ENCODE results near the gene ANKRD23. TPM values are rescaled to one million over a fixed set of nuclear protein-coding genes. Genes with fewer than 3 reads are reported as not detected.

ANKRD23 gene
- total RNA-seq, 6 experiments from 2014 or later: 0.71 to 1.8 (median 1.3) TPM

GRCh38 chr2:96819128-96819875 lies 24.5 kb downstream of the ANKRD23 start:
- Mint-ChIP-seq H3K4me1 (ENCODE audit: low read depth) (peaks cover 33% of the 10 kb centered on the region), H3K4me3 (no peak overlapping the region), H3K27me3 (ENCODE audit: insufficient read depth) (no peaks in the 10 kb centered on the region; the same call in 1 of the 2 replicates), H3K36me3 (ENCODE audit: low read depth) (peaks cover 4% of the 10 kb centered on the region), H3K9me3 (no peaks in the 10 kb centered on the region), H3K27ac (no peak overlapping the region)
- DNase-seq: no peak
- TF ChIP-seq CTCF (IDR thresholded peaks at IDR 0.05): no peak

GRCh38 chr2:96817882-96818281 lies 25.9 kb downstream of the ANKRD23 start:
- Mint-ChIP-seq H3K27ac (no peak overlapping the region), H3K9me3 (no peaks in the 10 kb centered on the region), H3K27me3 (ENCODE audit: insufficient read depth) (no peaks in the 10 kb centered on the region), H3K36me3 (ENCODE audit: low read depth) (peaks cover 4% of the 10 kb centered on the region), H3K4me3 (peak overlapping the region; percentile 80), H3K4me1 (ENCODE audit: low read depth) (peaks cover 24% of the 10 kb centered on the region)
- TF ChIP-seq CTCF (IDR thresholded peaks at IDR 0.05): no peak
- DNase-seq: no peak

- H3K4me1 Mint-ChIP-seq (ENCODE audit: low read depth): peaks cover 24% of the 10 kb centered on the region
- H3K9me3 Mint-ChIP-seq: no peaks in the 10 kb centered on the region
- H3K27me3 Mint-ChIP-seq (ENCODE audit: insufficient read depth): no peaks in the 10 kb centered on the region
- H3K4me3 Mint-ChIP-seq: peak overlapping the region; percentile 80
- peaks cover 4% of the 10 kb centered on the region for H3K36me3 Mint-ChIP-seq (ENCODE audit: low read depth)
- no peak for TF ChIP-seq CTCF (IDR thresholded peaks at IDR 0.05)
- DNase-seq: no peak
- H3K27ac Mint-ChIP-seq: no peak overlapping the region
These were observed 26.8 kb downstream of the ANKRD23 start for GRCh38 chr2:96816836-96817702.

- Mint-ChIP-seq H3K27me3 (ENCODE audit: insufficient read depth) (no peaks in the 10 kb centered on the region), H3K9me3 (no peaks in the 10 kb centered on the region), H3K4me1 (ENCODE audit: low read depth) (peaks cover 24% of the 10 kb centered on the region), H3K4me3 (peak within 1 kb of the TSS; percentile 93), H3K36me3 (ENCODE audit: low read depth) (peaks cover 4% of the 10 kb centered on the region), H3K27ac (peak within 1 kb of the TSS; percentile 44; the same call in 1 of the 2 replicates)
- DNase-seq: peak; percentile 90
- peak; percentile 82 for TF ChIP-seq CTCF (IDR thresholded peaks at IDR 0.05)
These were observed 27.5 kb downstream of the ANKRD23 start, which contains the start of gene CNNM3 for GRCh38 chr2:96816127-96816835. CNNM3 (plus strand) TSS chr2:96816268; CDS start chr2:96816278, 10 bp downstream.
